ENCODE data around the gene SKI.

- TF ChIP-seq CTCF (IDR thresholded peaks at IDR 0.05; ENCODE audit: low read length) (no peak), EZH2 (IDR thresholded peaks at IDR 0.05; ENCODE audit: borderline replicate concordance, low read length) (no peak)
Observed at GRCh38 chr1:2215329-2215728, 12.8 kb upstream of the SKI start.

Measured in OCI-LY1 (cell line).